ENCODE data around the gene KCNK7.

DNA sequence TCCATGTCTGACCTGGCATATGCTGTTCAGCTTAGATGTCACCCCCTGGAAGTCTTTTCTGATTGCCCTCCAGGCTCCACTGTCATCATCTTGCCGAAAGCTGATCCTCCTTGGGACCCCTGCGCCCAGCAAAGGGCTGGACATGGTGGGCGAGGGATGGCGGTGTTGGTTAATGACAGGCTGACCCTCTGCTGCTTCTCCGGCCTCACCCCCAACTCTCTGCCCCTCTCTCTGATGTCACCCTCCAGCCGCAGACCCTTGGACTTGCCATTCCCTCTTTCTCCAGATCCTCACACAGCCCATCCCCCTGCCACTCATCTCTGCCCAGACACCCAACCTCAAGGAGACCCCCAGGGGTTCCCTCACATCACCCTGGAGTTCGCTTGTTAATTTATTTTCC is 17.5 kb downstream of the KCNK7 start:
- TF ChIP-seq CTCF (conservative IDR thresholded peaks at IDR 0.05; ENCODE audit: low read depth, low read length) = no peak
- no peak for TF ChIP-seq EZH2 (IDR thresholded peaks at IDR 0.05; ENCODE audit: low read length, unreplicated experiment)
- no peak for TF ChIP-seq EZH2phosphoT487 (IDR thresholded peaks at IDR 0.05; ENCODE audit: borderline replicate concordance, low read length)
